Neural progenitor cell (in vitro differentiated cells): ENCODE data around the gene PAGE4.

Experiments used
- EZH2 ChIP-seq: fragments of 200-600 bp; sonication (generic); IDR thresholded peaks from 2 replicates; pipeline ENCODE4 v1.6.1; 2017; ENCODE audit warnings: antibody characterized with exemption, mild to moderate bottlenecking, moderate library complexity
- TF ChIP-seq, protein P1 (sequence below): fragments of 200-600 bp; sonication (generic); IDR thresholded peaks from 2 replicates; pipeline ENCODE4 v1.5.1; 2017; ENCODE audit warnings: antibody characterized with exemption, mild to moderate bottlenecking

DNA sequence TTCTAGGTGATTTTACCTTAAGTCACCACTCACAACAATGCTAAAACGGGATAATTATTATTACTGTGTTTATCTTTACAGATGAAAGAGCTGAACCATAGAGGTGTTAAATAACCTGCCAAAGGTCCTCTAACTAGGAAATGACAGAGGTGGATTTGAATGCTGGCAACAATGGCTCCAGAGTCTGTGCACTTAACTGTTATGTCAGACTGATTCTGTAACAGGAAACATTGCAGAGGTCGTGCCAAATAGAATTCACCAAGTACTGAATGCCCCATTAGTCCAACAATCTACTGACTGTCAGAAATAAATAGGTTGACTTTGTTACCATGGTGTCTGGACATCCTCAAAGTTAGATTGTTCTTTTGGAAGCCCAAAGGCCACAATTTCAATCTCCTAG is 29.2 kb downstream of the PAGE4 start:
- TF ChIP-seq, protein P1, sequence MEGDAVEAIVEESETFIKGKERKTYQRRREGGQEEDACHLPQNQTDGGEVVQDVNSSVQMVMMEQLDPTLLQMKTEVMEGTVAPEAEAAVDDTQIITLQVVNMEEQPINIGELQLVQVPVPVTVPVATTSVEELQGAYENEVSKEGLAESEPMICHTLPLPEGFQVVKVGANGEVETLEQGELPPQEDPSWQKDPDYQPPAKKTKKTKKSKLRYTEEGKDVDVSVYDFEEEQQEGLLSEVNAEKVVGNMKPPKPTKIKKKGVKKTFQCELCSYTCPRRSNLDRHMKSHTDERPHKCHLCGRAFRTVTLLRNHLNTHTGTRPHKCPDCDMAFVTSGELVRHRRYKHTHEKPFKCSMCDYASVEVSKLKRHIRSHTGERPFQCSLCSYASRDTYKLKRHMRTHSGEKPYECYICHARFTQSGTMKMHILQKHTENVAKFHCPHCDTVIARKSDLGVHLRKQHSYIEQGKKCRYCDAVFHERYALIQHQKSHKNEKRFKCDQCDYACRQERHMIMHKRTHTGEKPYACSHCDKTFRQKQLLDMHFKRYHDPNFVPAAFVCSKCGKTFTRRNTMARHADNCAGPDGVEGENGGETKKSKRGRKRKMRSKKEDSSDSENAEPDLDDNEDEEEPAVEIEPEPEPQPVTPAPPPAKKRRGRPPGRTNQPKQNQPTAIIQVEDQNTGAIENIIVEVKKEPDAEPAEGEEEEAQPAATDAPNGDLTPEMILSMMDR = no peak
- TF ChIP-seq EZH2 = no peak
